Activated CD4-positive, CD25-positive, alpha-beta regulatory T cell treated with anti-CD3 and anti-CD28 coated beads, Interleukin-2, amount 50 U/mL, for 72 hours (primary cell): ENCODE results near the gene SH3TC1.

ENCODE experiments used
- DNase-seq: peaks from one replicate; pipeline ENCODE4 v3.0.0; 2021

The SH3TC1 gene

GRCh38 chr4:8217246-8217511 is 18.1 kb downstream of the SH3TC1 start:
- DNase-seq = no peak

- DNase-seq = no peak
Measured at GRCh38 chr4:8217871-8218270, 18.8 kb downstream of the SH3TC1 start.

DNA sequence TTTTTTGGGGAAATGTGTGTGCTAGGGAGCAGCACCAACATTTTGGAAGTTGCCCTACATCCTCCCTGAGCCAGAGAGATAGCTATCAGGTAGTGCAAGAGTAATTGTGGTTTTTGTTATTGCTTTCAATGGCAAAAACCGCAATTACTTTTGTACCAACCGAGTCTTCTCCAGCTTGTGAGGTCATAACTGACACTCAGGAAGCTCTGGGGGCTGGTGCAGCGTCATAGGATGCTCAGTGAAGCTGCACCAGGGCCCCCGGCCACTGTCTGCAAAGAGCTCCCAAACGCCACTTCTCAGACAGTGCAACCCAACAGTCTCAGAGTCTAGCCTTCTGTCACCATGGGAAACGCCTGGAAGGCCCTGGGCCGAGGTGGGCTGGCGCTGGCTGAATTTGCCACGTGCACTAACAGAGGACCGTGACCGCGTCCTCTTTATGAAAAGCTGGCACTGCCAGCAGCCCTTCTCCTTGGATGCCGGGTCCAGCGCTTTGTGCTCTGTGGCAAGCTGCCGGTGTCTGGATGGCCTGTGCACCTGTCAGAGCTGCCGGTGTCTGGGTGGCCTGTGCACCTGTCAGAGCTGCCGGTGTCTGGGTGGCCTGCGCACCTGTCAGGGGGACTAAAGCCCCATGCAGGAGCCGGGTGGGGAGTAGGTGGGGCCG is 19.4 kb downstream of the SH3TC1 start:
- DNase-seq = no peak

DNA sequence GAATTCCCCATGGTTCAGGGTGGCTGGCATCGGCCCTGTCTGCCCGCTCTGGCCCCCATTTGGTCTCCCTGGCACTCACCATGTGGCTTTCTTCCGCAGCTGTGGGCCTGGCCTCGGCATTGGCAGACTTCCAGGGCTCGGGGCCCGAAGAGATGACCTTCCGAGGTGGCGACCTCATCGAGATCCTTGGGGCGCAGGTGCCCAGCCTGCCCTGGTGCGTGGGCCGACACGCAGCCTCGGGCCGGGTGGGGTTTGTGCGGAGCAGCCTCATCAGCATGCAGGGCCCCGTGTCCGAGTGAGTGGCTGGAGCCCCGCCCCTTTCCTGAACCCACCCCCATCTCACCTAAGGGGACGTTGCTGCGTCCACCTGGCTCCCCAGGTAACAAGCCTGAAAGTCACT is 20.1 kb downstream of the SH3TC1 start:
- no peak for DNase-seq

DNA sequence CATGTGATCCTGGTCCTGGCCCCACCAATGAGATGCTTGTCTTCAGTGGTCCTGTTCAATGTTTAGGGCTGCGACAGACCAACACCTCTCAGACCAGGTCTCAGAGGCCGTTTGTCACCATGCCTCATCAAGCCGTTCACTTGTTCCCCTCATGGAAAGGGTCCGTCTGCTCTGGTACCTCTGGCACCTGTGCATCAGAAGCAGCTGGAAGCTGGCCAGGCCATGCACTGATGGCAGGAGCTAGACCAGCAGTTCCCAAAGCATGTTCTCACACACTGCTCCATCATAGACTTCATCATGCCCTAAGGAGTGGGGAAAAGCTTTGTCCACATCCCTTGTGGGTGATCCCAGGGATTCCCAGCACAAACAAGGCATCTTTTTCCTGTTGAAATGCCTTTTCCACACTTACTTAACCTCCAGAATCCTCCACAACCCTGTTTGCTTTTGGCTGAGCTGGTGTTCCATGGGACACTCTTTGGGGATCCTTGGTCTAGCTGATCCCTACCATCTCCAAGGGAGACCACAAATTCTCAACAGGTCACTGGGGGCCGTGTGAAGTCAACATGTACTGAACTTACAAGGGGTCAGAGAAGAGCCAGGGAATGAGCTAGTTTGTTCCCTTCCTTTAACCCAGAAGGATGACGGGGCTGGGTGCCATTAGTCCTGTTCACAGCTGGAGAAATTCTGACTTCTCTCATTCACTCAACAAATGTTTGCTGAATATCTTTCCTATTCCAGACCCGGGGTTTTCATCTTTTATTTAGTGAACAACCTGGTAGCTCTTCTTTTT is 21.8 kb downstream of the SH3TC1 start:
- DNase-seq = no peak

- no peak for DNase-seq
Measured at GRCh38 chr4:8221476-8221875, 22.4 kb downstream of the SH3TC1 start.

DNA sequence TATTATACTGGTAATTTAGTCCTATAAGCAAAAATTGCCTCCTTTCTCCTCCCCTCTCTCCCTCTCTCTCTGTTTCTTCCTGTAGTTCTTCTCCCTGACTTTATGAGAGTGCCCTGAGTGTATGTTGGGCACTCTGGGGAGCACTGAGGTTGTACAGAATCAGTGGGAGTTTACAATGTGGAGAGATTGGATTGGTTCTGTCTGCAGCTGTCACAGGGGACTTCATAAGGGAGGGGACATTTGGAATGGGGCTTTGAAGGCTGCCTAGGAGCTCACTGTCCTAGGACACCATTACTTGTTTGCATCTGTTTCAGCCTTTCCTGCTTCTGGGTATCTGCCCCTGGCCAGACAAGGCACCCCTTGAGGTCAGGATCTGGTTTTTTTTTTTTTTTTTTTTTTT is 22.9 kb downstream of the SH3TC1 start:
- no peak for DNase-seq

DNA sequence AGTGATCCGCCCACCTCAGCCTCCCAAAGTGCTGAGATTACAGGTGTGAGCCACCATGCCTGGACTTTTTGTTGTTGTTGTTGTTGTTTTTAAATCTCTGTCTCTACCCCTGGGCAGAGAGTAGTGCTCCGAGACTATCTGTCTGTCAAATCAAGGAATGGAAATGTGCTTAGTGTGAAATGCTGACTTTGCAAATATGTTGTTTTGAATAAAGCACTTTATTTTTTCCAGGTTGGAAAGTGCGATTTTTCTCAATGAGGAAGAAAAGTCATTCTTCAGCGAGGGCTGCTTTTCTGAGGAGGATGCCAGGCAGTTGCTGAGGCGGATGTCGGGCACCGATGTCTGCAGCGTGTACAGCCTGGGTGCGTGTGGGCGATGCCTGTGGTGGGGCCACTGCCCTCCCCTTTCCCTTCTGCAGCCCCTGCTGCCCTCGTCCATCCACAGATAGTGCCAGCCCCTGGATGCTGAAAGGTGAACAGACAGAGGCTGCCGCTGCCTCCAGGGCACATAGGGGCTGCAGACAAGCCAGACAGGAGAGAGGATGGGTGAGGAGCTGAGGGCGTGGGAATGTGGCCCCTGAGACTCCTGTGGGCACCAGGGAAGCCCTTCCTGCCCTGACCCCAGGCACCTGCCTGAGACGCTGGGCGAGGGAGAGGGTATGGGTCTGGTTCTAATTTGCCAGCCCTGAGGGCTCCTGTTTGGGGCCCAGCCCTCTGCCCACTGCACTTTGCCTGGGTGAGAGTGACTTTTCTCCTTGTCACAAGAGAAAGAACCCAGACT is 23.7 kb downstream of the SH3TC1 start:
- DNase-seq = no peak

DNA sequence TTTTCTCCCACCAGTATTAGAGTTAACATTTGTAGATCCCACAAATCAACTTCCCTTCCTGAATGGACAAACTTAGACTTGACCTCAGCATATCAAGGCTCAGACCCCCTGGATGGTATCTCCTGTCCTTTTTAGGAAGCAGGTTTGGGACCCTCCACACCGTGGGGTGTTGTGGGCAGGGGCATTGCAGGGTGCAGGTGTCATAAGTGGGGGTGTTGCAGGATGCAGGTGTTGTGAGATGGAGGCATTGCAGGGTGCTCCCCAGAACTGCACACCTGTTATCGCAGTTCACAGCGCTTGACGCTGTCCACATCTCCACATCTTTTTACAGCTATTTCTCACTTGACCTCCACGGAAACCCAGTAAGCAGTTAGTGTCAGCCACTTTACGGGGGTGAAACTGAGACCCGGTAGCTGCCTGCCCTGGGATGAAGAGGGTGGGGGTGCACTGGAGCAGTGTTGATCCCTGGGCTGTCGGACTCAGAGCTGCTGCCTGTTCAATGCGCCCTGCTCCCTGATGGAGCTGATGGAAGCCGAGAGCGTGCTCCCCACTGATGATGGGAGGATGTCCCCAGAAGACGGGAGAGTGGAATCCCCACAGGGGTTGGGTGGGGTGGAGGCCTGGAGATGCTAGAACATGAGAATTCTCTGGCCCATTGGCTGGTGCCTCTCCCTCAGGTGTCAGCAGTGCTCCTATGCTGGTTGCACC is 25.3 kb downstream of the SH3TC1 start:
- DNase-seq = no peak

- no peak for DNase-seq
Measured at GRCh38 chr4:8224975-8225625, 26.0 kb downstream of the SH3TC1 start.

DNA sequence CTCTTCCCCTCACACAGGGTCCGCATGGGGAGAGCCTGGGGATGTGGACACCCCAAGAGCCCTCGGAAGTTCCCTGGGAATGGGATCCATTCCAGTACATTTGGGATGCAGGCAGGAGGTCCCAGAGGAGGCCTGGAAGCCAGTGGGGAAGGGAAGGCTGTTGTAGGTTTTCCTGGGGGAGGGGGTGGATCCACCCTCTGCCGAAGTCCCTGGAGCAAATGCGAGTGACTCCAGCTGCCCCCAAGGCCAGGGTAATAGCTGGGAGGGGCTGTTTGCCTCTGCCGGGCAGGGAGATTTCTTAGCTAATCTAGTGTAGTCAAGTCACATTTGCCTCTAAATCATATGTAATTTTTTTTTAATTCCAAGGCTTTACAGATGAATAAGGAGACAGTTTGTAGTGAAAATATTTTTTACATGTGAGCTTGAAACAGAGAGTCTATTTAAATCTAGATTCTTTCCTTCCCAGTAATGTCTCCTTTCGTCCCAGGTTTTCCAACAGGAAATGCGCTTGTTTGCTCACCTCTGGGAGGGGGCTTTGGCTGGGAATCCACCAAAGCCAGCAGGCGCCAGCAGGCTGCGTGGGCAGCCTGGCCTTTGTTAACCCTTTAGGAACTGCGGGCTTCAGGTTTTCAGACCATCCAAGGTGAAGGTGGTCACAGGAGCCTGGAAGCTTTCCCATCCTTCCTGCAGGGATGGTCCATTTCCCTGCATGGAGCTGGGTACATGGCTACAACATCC is 26.8 kb downstream of the SH3TC1 start:
- DNase-seq = no peak

DNA sequence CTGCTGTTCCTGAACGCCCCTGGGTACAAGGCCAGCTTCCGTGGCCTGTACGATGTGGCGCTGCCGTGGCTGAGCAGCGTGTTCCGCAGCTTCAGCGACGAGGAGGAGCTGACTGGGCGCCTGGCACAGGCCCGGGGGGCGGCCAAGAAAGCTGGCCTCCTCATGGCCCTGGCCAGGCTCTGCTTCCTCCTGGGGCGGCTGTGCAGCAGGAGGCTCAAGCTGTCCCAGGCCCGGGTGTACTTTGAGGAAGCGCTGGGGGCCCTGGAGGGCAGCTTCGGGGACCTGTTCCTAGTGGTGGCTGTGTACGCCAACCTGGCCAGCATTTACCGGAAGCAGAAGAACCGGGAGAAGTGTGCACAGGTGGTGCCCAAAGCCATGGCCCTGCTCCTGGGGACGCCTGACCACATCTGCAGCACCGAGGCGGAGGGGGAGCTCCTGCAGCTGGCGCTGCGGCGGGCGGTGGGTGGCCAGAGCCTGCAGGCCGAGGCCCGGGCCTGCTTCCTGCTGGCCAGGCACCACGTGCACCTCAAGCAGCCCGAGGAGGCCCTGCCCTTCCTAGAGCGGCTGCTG is 28.2 kb downstream of the SH3TC1 start:
- no peak for DNase-seq

GRCh38 chr4:8227771-8228318 is 28.8 kb downstream of the SH3TC1 start:
- no peak for DNase-seq

- peak; percentile 71 for DNase-seq
Measured at GRCh38 chr4:8228319-8229250, 29.5 kb downstream of the SH3TC1 start.

- no peak for DNase-seq
Measured at GRCh38 chr4:8229331-8229975, 30.4 kb downstream of the SH3TC1 start.

DNA sequence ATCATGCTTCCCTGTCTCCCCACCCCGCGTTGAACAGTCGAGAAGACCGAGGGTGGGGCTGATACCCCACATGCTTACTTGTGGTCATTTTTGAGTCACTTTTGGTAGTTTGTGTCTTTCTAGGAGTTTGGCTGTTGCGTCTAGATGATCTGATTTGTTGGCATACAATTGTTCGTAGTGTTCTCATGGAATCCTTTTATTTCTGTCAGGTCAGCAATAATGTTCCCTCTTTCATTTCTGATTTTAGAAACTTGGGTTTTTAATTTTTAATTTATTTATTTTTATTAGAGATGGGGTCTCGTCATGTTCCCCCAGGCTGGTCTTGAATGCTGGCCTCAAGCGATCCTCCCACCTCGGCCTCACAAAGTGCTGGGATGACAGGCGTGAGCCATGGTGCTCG is 30.9 kb downstream of the SH3TC1 start:
- no peak for DNase-seq

DNA sequence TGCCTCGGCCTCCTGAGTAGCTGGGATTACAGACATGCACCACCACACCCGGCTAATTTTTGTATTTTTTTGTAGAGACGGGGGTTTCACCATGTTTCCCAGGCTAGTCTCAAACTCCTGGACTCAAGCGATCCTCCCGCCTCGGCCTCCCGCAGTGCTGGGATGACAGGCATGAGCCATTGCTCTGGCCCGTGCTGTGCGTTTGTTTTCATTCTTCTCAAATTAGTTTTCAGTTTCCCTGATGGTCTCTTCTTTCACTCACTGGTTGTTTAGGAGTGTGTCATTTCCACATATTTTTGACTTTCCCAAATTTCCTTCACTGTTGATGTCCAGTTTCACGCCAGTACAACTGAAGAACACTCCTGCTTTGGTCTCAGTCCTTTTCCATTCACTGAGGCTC is 31.8 kb downstream of the SH3TC1 start:
- DNase-seq = no peak

DNA sequence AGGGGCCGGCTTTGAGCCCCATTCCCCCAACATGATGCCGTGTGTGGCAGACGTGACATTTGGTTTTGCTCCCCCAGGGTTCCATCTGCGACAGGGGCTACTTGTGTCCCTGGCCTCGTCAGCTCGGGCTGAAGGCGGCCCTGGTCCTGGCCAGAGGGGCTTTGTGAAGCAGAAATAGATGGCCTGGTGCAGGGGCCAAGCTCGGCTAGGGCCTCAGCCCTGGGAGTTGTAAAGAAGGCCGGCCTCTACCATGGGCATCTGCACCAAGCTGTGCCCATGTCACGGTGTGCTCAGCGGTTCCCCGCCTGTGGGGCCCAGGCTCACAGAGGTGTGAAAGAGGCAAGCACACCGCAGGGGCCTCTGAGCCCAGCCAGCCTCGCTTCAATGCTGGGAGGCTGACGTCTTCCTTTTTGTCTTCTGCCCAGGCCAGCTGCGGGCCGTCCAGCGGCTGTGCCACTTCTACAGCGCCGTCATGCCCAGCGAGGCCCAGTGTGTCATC is 32.5 kb downstream of the SH3TC1 start:
- no peak for DNase-seq

DNA sequence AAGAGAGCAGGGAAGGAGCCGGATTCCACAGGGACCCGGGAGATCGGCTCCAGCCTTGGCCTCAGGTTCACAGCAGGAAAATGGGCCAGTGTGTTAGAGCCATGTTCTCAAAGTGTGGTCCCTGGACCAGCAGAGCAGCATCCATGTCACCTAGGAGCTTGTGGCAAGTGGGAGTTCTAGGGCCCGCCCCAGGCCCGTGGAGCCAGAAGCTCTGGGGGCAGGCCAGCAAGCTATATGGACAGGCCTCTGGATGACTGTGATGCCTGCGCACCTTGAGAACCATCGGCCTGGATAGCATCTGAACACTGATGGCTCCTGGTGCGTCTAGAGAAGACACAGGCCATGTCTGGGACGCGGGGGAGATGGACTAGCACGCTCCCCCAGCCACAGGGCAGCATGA is 33.7 kb downstream of the SH3TC1 start:
- no peak for DNase-seq
